Neural cell (in vitro differentiated cells): ENCODE data around the gene RELT. TPM values are rescaled to one million over a fixed set of nuclear protein-coding genes. Genes with fewer than 3 reads are reported as not detected.

Source experiments
- H2AFZ ChIP-seq: fragments of 200-600, 300-800 bp; sonication (generic), shearing (Covaris generic); 2 replicates; pipeline ENCODE4 v1.6.0; 2014; ENCODE audit warnings: low read depth, mild to moderate bottlenecking, antibody characterized with exemption, low read length, moderate library complexity
- H3F3A ChIP-seq: fragments of 200-600 bp; shearing (Covaris generic); 2 replicates; pipeline ENCODE4 v1.6.1; 2016; ENCODE audit warnings: mild to moderate bottlenecking, moderate library complexity, mixed read lengths, antibody characterized with exemption, low read length; ENCODE audit not compliant: insufficient read depth, poor library complexity, severe bottlenecking
- H3K27ac ChIP-seq: fragments of 200-600, 300-800 bp; sonication (generic), shearing (Covaris generic); 2 replicates; pipeline ENCODE4 v1.5.1; 2014; ENCODE audit warnings: mild to moderate bottlenecking, low read length, moderate library complexity
- H3K27me3 ChIP-seq: fragments of 300-800, 200-600 bp; sonication (generic), shearing (Covaris generic); 2 replicates; pipeline ENCODE4 v1.6.0; 2014; ENCODE audit warnings: mild to moderate bottlenecking, low read depth, low read length, moderate library complexity; ENCODE audit not compliant: insufficient read depth
- H3K36me3 ChIP-seq: fragments of 300-800, 200-600 bp; sonication (generic), shearing (Covaris generic); 2 replicates; pipeline ENCODE4 v1.5.1; 2014; ENCODE audit warnings: mild to moderate bottlenecking, antibody characterized with exemption, low read length, moderate library complexity; ENCODE audit not compliant: insufficient read depth
- H3K4me2 ChIP-seq: fragments of 300-800, 200-600 bp; sonication (generic), shearing (Covaris generic); 2 replicates; pipeline ENCODE4 v1.6.0; 2014; ENCODE audit warnings: mild to moderate bottlenecking, low read length
- H3K4me3 ChIP-seq: fragments of 300-800, 200-600 bp; sonication (generic), shearing (Covaris generic); 2 replicates; pipeline ENCODE4 v1.5.1; 2014; ENCODE audit warnings: mild to moderate bottlenecking, low read length, moderate library complexity
- H3K79me2 ChIP-seq: fragments of 200-600 bp; shearing (Covaris generic); replicated peaks from 2 replicates; pipeline ENCODE4 v1.6.0; 2014; ENCODE audit warnings: mild to moderate bottlenecking, low read length, moderate library complexity; ENCODE audit not compliant: insufficient read depth
- H3K9ac ChIP-seq: fragments of 300-800, 200-600 bp; sonication (generic), shearing (Covaris generic); 2 replicates; pipeline ENCODE4 v1.6.1; 2016; ENCODE audit warnings: mild to moderate bottlenecking, low read length, mixed read lengths
- H3K9me2 ChIP-seq: fragments of 200-600 bp; shearing (Covaris generic); 2 replicates; pipeline ENCODE4 v1.6.1; 2016; ENCODE audit warnings: mild to moderate bottlenecking, low read length, mixed read lengths; ENCODE audit not compliant: insufficient read depth
- H3K9me3 ChIP-seq: fragments of 200-600, 300-800 bp; sonication (generic), shearing (Covaris generic); 2 replicates; pipeline ENCODE4 v1.6.1; 2016; ENCODE audit warnings: mild to moderate bottlenecking, mixed run types, low read length, moderate library complexity, mixed read lengths
- H4K20me1 ChIP-seq: fragments of 200-600 bp; shearing (Covaris generic); 2 replicates; pipeline ENCODE4 v1.6.1; 2016; ENCODE audit warnings: mild to moderate bottlenecking, mixed run types; ENCODE audit not compliant: insufficient read depth
- CTCF ChIP-seq: fragments of 450-650 bp; IDR thresholded peaks from 2 replicates; pipeline ENCODE4 v1.5.1; 2014; ENCODE audit warnings: antibody characterized with exemption, mild to moderate bottlenecking, moderate library complexity; ENCODE audit not compliant: poor library complexity, severe bottlenecking
- EP300 ChIP-seq: fragments of 450-650 bp; conservative IDR thresholded peaks from 2 replicates; pipeline ENCODE4 v1.6.1; 2014; ENCODE audit warnings: antibody characterized with exemption, mild to moderate bottlenecking, moderate library complexity; ENCODE audit not compliant: poor library complexity, severe bottlenecking
- EZH2 ChIP-seq: fragments of 200-600, 300-800 bp; shearing (Covaris generic), sonication (generic); IDR thresholded peaks from 2 replicates; pipeline ENCODE4 v1.6.1; 2014; ENCODE audit warnings: antibody characterized with exemption, low read length, borderline replicate concordance, mild to moderate bottlenecking; ENCODE audit not compliant: insufficient read depth, poor library complexity, severe bottlenecking
- MXI1 ChIP-seq: fragments of 450-650 bp; conservative IDR thresholded peaks from 2 replicates; pipeline ENCODE4 v1.6.1; 2014; ENCODE audit warnings: antibody characterized with exemption, mild to moderate bottlenecking; ENCODE audit not compliant: poor library complexity, severe bottlenecking
- POLR2AphosphoS5 ChIP-seq: IDR thresholded peaks from 2 replicates; pipeline ENCODE4 v1.6.1; 2012
- RAD21 ChIP-seq: fragments of 450-650 bp; conservative IDR thresholded peaks from 2 replicates; pipeline ENCODE4 v1.6.1; 2014; ENCODE audit warnings: antibody characterized with exemption, mild to moderate bottlenecking, moderate library complexity
- REST ChIP-seq: IDR thresholded peaks from 2 replicates; pipeline ENCODE4 v1.6.1; 2012; ENCODE audit warnings: borderline replicate concordance
- SMC3 ChIP-seq: fragments of 450-650 bp; conservative IDR thresholded peaks from 2 replicates; pipeline ENCODE4 v1.6.1; 2014; ENCODE audit warnings: antibody characterized with exemption, mild to moderate bottlenecking, moderate library complexity; ENCODE audit not compliant: poor library complexity
- TAF1 ChIP-seq: IDR thresholded peaks from 2 replicates; pipeline ENCODE4 v1.6.1; 2012; ENCODE audit warnings: low read depth
- polyA plus RNA-seq: library from polyadenylated mRNA; depleted of rRNA; stranded (reverse); fragments of >200 nt; gene quantifications from 2 replicates; pipeline ENCODE4 v1.2.3, GENCODE V29; 2014

RELT gene
- polyA plus RNA-seq, 1 donor from 2014 or later: 12.4 TPM

DNA sequence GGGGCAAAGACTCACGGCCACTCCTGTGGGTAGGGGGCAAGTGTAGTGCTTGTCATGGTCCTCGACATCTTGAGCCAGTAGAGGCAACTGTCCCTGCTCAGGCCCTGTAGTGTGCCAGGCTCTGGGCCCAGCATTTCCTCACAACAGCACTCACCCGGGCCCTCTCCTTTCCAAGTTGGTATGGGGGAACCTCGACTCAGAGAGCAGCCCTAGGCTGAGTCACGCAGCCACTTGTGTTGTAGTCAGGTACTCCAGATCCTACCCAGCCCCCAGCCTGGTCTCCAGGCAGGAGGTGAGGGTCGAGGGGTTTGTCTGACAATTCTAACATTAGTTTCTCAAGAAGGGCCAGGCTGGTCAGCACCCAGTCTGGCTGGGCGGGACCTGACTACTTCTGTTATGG, 4.1 kb downstream of the RELT start:
- H3K9me3 ChIP-seq: no peaks in the 10 kb centered on the region
- TF ChIP-seq EP300: no peak
- TF ChIP-seq EZH2: no peak
- no peak for TF ChIP-seq POLR2AphosphoS5
- no peak for TF ChIP-seq MXI1
- TF ChIP-seq SMC3: no peak
- TF ChIP-seq RAD21: no peak
- TF ChIP-seq CTCF: no peak
- TF ChIP-seq TAF1: no peak
- no peak for TF ChIP-seq REST
- H4K20me1 ChIP-seq: no peaks in the 10 kb centered on the region
- no peak overlapping the region for H3K27ac ChIP-seq
- no peaks in the 10 kb centered on the region for H3F3A ChIP-seq
- no peaks in the 10 kb centered on the region for H3K9me2 ChIP-seq
- H2AFZ ChIP-seq: no peak overlapping the region
- no peak overlapping the region for H3K4me3 ChIP-seq
- no peaks in the 10 kb centered on the region for H3K27me3 ChIP-seq
- H3K4me2 ChIP-seq: no peak overlapping the region
- H3K79me2 ChIP-seq: no peaks in the 10 kb centered on the region
- H3K9ac ChIP-seq: no peak overlapping the region
- H3K36me3 ChIP-seq: no peaks in the 10 kb centered on the region

GRCh38 chr11:73380897-73381410, 4.8 kb downstream of the RELT start:
- Histone ChIP-seq H3K9ac (no peak overlapping the region), H3K9me3 (no peaks in the 10 kb centered on the region), H3K4me3 (no peak overlapping the region), H4K20me1 (no peaks in the 10 kb centered on the region), H3K9me2 (no peaks in the 10 kb centered on the region), H3K27ac (no peak overlapping the region), H3K4me2 (no peak overlapping the region), H3K27me3 (no peaks in the 10 kb centered on the region), H2AFZ (no peak overlapping the region), H3K79me2 (no peaks in the 10 kb centered on the region), H3F3A (no peaks in the 10 kb centered on the region), H3K36me3 (no peaks in the 10 kb centered on the region)
- TF ChIP-seq RAD21 (no peak), CTCF (no peak), REST (no peak), SMC3 (no peak), POLR2AphosphoS5 (no peak), EP300 (no peak), EZH2 (no peak), TAF1 (no peak), MXI1 (no peak)
